Natural killer cell (primary cell): ENCODE data around the gene ASGR1. TPM values are rescaled to one million over a fixed set of nuclear protein-coding genes. Genes with fewer than 3 reads are reported as not detected.

ENCODE experiments used
- ATAC-seq, 3 donors: fragments of 150-1000 bp in 2 of 3; fragments of 200-7000 bp in 1 of 3; cut with Tn5 transposase; 1 replicate in 1 of 3; 2 replicates in 2 of 3; pipeline ENCODE4 v1.10.0; 2021; ENCODE audit warnings: mild to moderate bottlenecking in 2 of 3, moderate library complexity in 2 of 3
- DNase-seq, 2 donors: peaks; one replicate each; pipeline versions ENCODE4 v3.0.0 to v3.0.0-alpha.2; 2013 to 2021; ENCODE audit warnings: mixed read lengths in 1 of 2
- H3K27ac ChIP-seq: one replicate; pipeline ENCODE4 v1.5.1; 2013; ENCODE audit warnings: mild to moderate bottlenecking, low read length
- H3K27me3 ChIP-seq: one replicate; pipeline ENCODE4 v1.6.1; 2013; ENCODE audit warnings: low read length; ENCODE audit not compliant: control insufficient read depth, insufficient read depth
- H3K36me3 ChIP-seq: one replicate; pipeline ENCODE4 v1.6.1; 2013; ENCODE audit warnings: low read length; ENCODE audit not compliant: control insufficient read depth, insufficient read depth
- H3K4me1 ChIP-seq: one replicate; pipeline ENCODE4 v1.6.1; 2013; ENCODE audit warnings: low read length; ENCODE audit not compliant: control insufficient read depth, insufficient read depth
- H3K4me3 ChIP-seq: one replicate; pipeline ENCODE4 v1.5.1; 2013; ENCODE audit warnings: low read length
- H3K9me3 ChIP-seq: one replicate; pipeline ENCODE4 v1.6.1; 2013; ENCODE audit warnings: low read length; ENCODE audit not compliant: control insufficient read depth, insufficient read depth
- H3K27ac Mint-ChIP-seq, 2 donors: one replicate each; pipeline ENCODE4 v1.8.0; 2022; ENCODE audit warnings: mild to moderate bottlenecking in 2 of 2, mixed read lengths in 2 of 2, moderate library complexity in 1 of 2
- H3K27me3 Mint-ChIP-seq, 2 donors: one replicate each; pipeline ENCODE4 v1.8.0; 2022; ENCODE audit warnings: low read depth in 2 of 2, mixed read lengths in 2 of 2
- H3K36me3 Mint-ChIP-seq: one replicate; pipeline ENCODE4 v1.8.0; 2022; ENCODE audit warnings: mixed read lengths
- H3K4me1 Mint-ChIP-seq, 2 donors: one replicate each; pipeline ENCODE4 v1.8.0; 2022; ENCODE audit warnings: mixed read lengths in 2 of 2
- H3K4me3 Mint-ChIP-seq: one replicate; pipeline ENCODE4 v1.8.0; 2022; ENCODE audit warnings: mild to moderate bottlenecking, moderate library complexity, mixed read lengths
- H3K9me3 Mint-ChIP-seq, 2 donors: one replicate each; pipeline ENCODE4 v1.8.0; 2022; ENCODE audit warnings: mixed read lengths in 2 of 2
- WGBS: methylation state at CpG from one replicate; pipeline ENCODE4 v1.1.7; 2013; ENCODE audit warnings: missing lambda C conversion rate; ENCODE audit not compliant: insufficient coverage; 5-methylcytosine and 5-hydroxymethylcytosine counted together
- intact Hi-C: fragments of 100-400 bp; cut with micrococcal nuclease; formaldehyde crosslinking; loops from one replicate; pipeline ENCODE4 v1.14.2; 2022
- total RNA-seq, 4 donors: library from RNA; stranded (reverse); fragments of 120-200 nt in 1 of 4; gene quantifications; one replicate each; pipeline versions ENCODE4 v1.2.3 to v1.2.4, GENCODE V29; 2013 to 2022
- TF ChIP-seq, protein P1 (sequence below): fragments of 200-600 bp; IDR thresholded peaks from one replicate; pipeline ENCODE4 v1.8.0; 2022; ENCODE audit warnings: antibody characterized with exemption

ASGR1 gene
- total RNA-seq, 3 donors from 2014 or later (not counting 1 experiment from before 2014, with no cell fraction given), result 0.35 to 1.4 TPM; not detected in 1

DNA sequence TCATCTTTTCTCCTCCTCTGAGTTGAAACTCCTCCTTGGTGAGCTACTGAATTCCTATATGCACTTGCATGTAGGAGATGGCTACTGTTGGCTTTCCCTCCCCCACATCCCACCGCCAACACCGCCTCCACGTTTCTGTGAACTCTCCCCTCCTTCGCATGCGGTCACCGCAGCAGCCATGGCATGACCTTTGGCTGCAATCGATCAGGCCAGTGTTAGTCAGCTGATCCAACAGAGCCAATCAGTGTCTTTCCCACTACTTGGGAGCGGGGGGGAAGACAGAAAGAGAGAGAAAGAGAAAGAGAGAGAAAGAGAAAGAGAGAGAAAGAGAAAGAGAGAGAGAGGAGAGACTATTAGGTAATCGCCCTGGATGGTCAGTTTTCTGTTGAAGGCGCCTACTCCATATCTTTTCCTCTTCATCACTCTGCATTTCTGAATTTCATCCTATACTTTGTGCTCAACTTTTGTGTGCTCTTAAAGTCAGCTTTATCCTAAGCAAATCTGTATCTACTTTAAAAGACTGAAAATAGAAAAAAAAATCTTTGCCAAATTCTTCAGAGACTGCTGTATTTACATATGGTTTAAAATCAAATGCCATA, 22.7 kb downstream of the ASGR1 start:
- no peaks in the 10 kb centered on the region for H3K9me3 Mint-ChIP-seq
- intact Hi-C loops, result no loop called here

DNA sequence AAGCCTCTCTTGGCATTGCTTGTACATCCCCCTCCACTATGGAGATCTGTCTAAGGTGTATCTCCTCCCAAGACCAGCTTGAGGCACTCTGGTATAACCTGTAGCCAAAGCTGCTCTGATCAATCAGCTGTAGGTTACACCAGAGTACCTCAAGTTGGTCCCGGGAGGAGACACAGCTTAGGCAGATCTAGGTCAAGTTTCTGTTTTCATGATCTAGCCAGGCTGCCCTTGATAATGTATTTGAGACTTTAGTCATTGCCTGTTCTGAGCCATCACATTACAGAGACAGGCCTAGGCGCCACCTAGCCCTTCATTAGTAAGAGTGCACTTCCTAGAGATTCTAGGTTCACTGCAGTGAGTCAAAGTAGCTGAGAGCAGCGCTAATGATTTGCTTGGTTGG, 31.4 kb downstream of the ASGR1 start:
- Mint-ChIP-seq H3K27ac (no peak overlapping the region), H3K36me3 (no peaks in the 10 kb centered on the region), H3K9me3 (no peaks in the 10 kb centered on the region), H3K27me3 (peaks cover 3 to 7% of the 10 kb centered on the region in 2 donors), H3K4me3 (no peak overlapping the region), H3K4me1 (no peaks in the 10 kb centered on the region)
- intact Hi-C loops, result no loop called here
- Histone ChIP-seq H3K27me3 (no peaks in the 10 kb centered on the region), H3K36me3 (no peaks in the 10 kb centered on the region), H3K4me1 (no peaks in the 10 kb centered on the region), H3K27ac (no peak overlapping the region), H3K9me3 (no peaks in the 10 kb centered on the region), H3K4me3 (no peak overlapping the region)
- DNase-seq (peak in 1 of 2 donors; percentile 9), ATAC-seq (no peak)
- 87% methylated on average over 3 of the region's 3 CpGs for WGBS
- TF ChIP-seq, protein P1, sequence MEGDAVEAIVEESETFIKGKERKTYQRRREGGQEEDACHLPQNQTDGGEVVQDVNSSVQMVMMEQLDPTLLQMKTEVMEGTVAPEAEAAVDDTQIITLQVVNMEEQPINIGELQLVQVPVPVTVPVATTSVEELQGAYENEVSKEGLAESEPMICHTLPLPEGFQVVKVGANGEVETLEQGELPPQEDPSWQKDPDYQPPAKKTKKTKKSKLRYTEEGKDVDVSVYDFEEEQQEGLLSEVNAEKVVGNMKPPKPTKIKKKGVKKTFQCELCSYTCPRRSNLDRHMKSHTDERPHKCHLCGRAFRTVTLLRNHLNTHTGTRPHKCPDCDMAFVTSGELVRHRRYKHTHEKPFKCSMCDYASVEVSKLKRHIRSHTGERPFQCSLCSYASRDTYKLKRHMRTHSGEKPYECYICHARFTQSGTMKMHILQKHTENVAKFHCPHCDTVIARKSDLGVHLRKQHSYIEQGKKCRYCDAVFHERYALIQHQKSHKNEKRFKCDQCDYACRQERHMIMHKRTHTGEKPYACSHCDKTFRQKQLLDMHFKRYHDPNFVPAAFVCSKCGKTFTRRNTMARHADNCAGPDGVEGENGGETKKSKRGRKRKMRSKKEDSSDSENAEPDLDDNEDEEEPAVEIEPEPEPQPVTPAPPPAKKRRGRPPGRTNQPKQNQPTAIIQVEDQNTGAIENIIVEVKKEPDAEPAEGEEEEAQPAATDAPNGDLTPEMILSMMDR, result no peak

More for the DNA sequence above, 22.7 kb downstream of the ASGR1 start:
- Mint-ChIP-seq H3K36me3 (no peaks in the 10 kb centered on the region), H3K4me3 (no peak overlapping the region), H3K4me1 (no peaks in the 10 kb centered on the region), H3K27ac (no peak overlapping the region), H3K27me3 (peaks cover 16 to 26% of the 10 kb centered on the region in 2 donors)
- H3K9me3 ChIP-seq, result no peaks in the 10 kb centered on the region
- H3K27me3 ChIP-seq, result no peaks in the 10 kb centered on the region
- ATAC-seq (no peak), DNase-seq (no peak)
- TF ChIP-seq, protein P1, result no peak
- 87% methylated on average over 8 of the region's 10 CpGs for WGBS
- no peaks in the 10 kb centered on the region for H3K36me3 ChIP-seq
- no peaks in the 10 kb centered on the region for H3K4me1 ChIP-seq
- no peak overlapping the region for H3K4me3 ChIP-seq
- H3K27ac ChIP-seq, result no peak overlapping the region

DNA sequence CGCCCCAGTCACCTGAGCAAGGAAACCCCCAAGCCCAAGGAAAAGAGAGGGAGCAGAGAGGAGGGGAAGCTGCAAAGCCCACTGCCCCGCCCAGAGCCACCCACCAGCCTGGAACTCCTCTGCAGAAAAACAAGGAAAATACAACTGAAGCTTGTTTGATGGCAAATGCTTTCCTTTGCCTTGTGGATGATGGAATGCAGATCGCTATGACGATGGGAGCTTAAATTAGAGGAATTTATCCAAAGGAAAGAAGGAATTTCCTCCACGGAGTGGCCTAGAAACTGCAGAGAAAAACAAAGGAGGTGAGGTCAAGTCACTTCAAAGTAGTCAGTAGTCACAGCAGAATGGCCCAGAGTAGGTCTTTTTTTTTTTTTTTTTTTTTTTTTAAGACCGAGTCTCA, 33.1 kb downstream of the ASGR1 start:
- Mint-ChIP-seq H3K4me3 (no peak overlapping the region), H3K36me3 (no peaks in the 10 kb centered on the region), H3K9me3 (no peaks in the 10 kb centered on the region), H3K27ac (no peak overlapping the region), H3K4me1 (no peaks in the 10 kb centered on the region), H3K27me3 (peaks cover 5 to 8% of the 10 kb centered on the region in 2 donors)
- TF ChIP-seq, protein P1, result no peak
- intact Hi-C loops, result no loop called here
- H3K36me3 ChIP-seq, result no peaks in the 10 kb centered on the region
- DNase-seq, result no peak
- no peaks in the 10 kb centered on the region for H3K9me3 ChIP-seq
- no peak overlapping the region for H3K27ac ChIP-seq
- ATAC-seq, result no peak
- 92% methylated on average over 6 of the region's 6 CpGs for WGBS
- H3K4me3 ChIP-seq, result no peak overlapping the region
- no peaks in the 10 kb centered on the region for H3K4me1 ChIP-seq
- no peaks in the 10 kb centered on the region for H3K27me3 ChIP-seq

DNA sequence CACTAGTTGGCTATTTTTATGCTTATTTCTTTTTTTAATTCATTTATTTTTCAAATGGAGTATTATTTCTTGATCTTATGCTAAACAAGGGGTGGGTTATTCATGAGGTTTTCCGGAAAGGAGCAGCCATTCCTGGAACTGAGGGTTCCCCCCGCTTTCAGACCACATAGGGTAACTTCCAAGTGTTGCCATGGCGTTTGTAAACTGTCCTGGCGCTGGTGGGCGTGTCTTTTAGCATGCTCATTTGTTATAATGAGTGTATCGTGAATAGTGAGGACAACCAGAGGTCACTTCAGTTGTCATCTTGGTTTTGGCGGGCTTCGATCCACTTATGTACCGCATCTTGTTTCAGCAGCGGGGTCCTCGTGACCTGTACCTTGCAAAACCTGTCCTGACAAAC, 35.0 kb downstream of the ASGR1 start:
- Mint-ChIP-seq H3K4me3 (no peak overlapping the region), H3K27ac (no peak overlapping the region), H3K27me3 (peaks cover 6 to 9% of the 10 kb centered on the region in 2 donors), H3K36me3 (no peaks in the 10 kb centered on the region), H3K9me3 (no peaks in the 10 kb centered on the region), H3K4me1 (no peaks in the 10 kb centered on the region)
- Histone ChIP-seq H3K9me3 (no peaks in the 10 kb centered on the region), H3K36me3 (no peaks in the 10 kb centered on the region), H3K27ac (no peak overlapping the region), H3K4me3 (no peak overlapping the region), H3K4me1 (no peaks in the 10 kb centered on the region), H3K27me3 (no peaks in the 10 kb centered on the region)
- WGBS, result 84% methylated on average over 11 of the region's 11 CpGs
- TF ChIP-seq, protein P1, result no peak
- DNase-seq (no peak), ATAC-seq (no peak)
- intact Hi-C loops, result no loop called here
